Left lung (tissue), 10 donors: ENCODE measurements around the gene SLC7A6. TPM values are rescaled to one million over a fixed set of nuclear protein-coding genes. Genes with fewer than 3 reads are reported as not detected.

Experiments
- ATAC-seq: fragments of 200-7000 bp; cut with Tn5 transposase; one replicate; pipeline ENCODE4 v1.9.1; 2020; ENCODE audit warnings: moderate library complexity
- DNase-seq, 4 donors: peaks; one replicate each; pipeline ENCODE4 v3.0.0-alpha.2; 2013 to 2020
- H3K27ac ChIP-seq, 2 donors: fragments of 200-600 bp; sonication (generic) in 1 of 2; one replicate each; pipeline versions ENCODE4 v1.5.0 to v1.8.0; 2020 to 2021
- H3K27me3 ChIP-seq, 2 donors: fragments of 200-600 bp; sonication (generic) in 1 of 2; one replicate each; pipeline versions ENCODE4 v1.5.0 to v1.8.0; 2020 to 2021
- H3K36me3 ChIP-seq, 2 donors: fragments of 200-600 bp; sonication (generic) in 1 of 2; one replicate each; pipeline versions ENCODE4 v1.5.0 to v1.8.0; 2020 to 2021
- H3K4me1 ChIP-seq, 2 donors: fragments of 200-600 bp; one replicate each; pipeline ENCODE4 v1.8.0; 2021
- H3K4me3 ChIP-seq, 2 donors: fragments of 200-600 bp; sonication (generic) in 1 of 2; one replicate each; pipeline versions ENCODE4 v1.5.0 to v1.8.0; 2020 to 2021; ENCODE audit warnings: mild to moderate bottlenecking in 1 of 2
- H3K9me3 ChIP-seq, 2 donors: fragments of 200-600 bp; sonication (generic) in 1 of 2; one replicate each; pipeline versions ENCODE4 v1.5.0 to v1.8.0; 2020 to 2021
- intact Hi-C, 2 donors: fragments of 100-400 bp; cut with DNase I; formaldehyde crosslinking; loops; one replicate each; pipeline versions ENCODE4 v1.11.2 to v1.14.2; 2022
- polyA plus RNA-seq, 6 donors: library from polyadenylated mRNA; unstranded; fragments of 120-200 nt; gene quantifications; one replicate each; pipeline ENCODE4 v1.2.1, GENCODE V29; 2013; ENCODE audit not compliant: insufficient read length in 6 of 6
- total RNA-seq, 2 donors: library from RNA; stranded (reverse); fragmentation: NEBNext Ultra II Directional; extraction: Animal tissue kit (Norgen Biotek cat#: 25700); gene quantifications; one replicate each; pipeline ENCODE4 v1.2.1, GENCODE V29; 2021
- TF ChIP-seq, protein P1 (sequence below), 2 donors: fragments of 200-600 bp; sonication (generic) in 1 of 2; IDR thresholded peaks; one replicate each; pipeline versions ENCODE4 v1.5.0 to v1.8.0; 2021; ENCODE audit warnings: antibody characterized with exemption in 2 of 2
- donor health status: DM: no; HTN: yes; CAD: no.
- donor health status: DM: no; HTN: no; CAD: no.

SLC7A6 gene
- total and polyA plus RNA-seq, 8 donors = 9.6 to 55.6 (median 12.2) TPM

DNA sequence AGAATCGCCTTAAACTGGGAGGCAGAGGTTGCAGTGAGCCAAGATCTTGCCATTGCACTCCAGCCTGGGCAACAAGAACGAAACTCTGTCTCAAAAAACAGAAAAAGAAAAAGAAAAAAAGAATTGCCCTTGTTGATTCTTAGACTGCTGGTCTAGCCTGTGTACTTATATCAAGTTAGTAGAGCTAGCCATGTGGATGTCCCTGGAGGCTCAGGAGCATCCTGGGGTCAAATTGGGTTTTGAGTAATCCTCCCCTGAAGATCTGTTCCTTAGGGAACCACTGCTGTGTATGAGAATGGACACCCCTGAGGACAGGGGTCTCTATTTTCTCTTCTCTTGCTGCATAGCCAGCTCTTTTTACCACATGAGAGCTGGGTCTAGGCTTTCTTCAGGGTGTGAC lies 24.9 kb downstream of the SLC7A6 start:
- intact Hi-C loops = no loop called here
- Histone ChIP-seq H3K27ac (peak overlapping the region; percentile 10 to 56), H3K36me3 (peaks cover 0 to 53% of the 10 kb centered on the region in 2 donors), H3K4me1 (peaks cover 13 to 58% of the 10 kb centered on the region in 2 donors), H3K9me3 (no peaks in the 10 kb centered on the region), H3K4me3 (no peak overlapping the region), H3K27me3 (no peaks in the 10 kb centered on the region)
- TF ChIP-seq, protein P1, sequence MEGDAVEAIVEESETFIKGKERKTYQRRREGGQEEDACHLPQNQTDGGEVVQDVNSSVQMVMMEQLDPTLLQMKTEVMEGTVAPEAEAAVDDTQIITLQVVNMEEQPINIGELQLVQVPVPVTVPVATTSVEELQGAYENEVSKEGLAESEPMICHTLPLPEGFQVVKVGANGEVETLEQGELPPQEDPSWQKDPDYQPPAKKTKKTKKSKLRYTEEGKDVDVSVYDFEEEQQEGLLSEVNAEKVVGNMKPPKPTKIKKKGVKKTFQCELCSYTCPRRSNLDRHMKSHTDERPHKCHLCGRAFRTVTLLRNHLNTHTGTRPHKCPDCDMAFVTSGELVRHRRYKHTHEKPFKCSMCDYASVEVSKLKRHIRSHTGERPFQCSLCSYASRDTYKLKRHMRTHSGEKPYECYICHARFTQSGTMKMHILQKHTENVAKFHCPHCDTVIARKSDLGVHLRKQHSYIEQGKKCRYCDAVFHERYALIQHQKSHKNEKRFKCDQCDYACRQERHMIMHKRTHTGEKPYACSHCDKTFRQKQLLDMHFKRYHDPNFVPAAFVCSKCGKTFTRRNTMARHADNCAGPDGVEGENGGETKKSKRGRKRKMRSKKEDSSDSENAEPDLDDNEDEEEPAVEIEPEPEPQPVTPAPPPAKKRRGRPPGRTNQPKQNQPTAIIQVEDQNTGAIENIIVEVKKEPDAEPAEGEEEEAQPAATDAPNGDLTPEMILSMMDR (IDR thresholded peaks at IDR 0.05) = no peak
- ATAC-seq = no peak
- DNase-seq = no peak

DNA sequence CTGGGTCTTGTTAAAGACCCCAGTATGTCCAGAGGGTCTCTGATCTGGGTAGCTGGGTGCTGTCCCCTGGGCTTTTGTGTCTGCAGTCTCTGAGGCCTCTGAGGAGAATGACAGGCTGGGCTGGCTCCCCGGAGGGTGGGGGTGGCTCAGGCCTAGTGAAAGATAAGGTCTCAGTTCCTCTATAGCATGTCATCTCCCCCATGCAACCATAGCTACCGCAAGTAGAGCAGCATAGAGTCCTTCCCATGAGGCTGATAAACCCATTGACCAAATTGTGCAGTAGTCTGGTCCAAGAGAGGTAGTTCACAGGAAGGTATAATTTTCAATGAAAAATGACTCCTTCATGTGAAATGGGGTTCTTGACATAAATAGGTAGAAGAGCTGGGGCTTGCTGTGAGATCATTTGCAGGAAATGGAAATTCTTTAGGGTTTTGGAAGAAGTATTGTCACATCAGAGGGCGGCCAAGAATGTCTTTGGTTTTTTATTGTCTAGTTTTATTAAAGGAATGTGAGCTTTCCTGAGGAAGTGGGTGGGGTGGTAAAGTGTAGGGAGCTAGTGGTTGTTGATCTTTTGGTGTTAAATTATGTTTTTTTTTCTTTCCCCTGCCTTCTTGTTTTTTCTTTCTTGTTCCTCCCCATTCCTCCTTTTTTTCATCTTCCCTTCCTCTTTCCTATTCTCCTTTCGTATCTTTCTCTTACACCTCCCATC lies 25.4 kb downstream of the SLC7A6 start:
- H3K4me1 ChIP-seq = peaks cover 13 to 52% of the 10 kb centered on the region in 2 donors
- TF ChIP-seq, protein P1 (IDR thresholded peaks at IDR 0.05) = no peak
- intact Hi-C loops = no loop called here
- no peaks in the 10 kb centered on the region for H3K9me3 ChIP-seq
- no peaks in the 10 kb centered on the region for H3K27me3 ChIP-seq
- ATAC-seq (no peak), DNase-seq (no peak)
- peaks cover 0 to 59% of the 10 kb centered on the region in 2 donors for H3K36me3 ChIP-seq
- H3K4me3 ChIP-seq = no peak overlapping the region
- peak overlapping the region; percentile 10 to 56 for H3K27ac ChIP-seq

DNA sequence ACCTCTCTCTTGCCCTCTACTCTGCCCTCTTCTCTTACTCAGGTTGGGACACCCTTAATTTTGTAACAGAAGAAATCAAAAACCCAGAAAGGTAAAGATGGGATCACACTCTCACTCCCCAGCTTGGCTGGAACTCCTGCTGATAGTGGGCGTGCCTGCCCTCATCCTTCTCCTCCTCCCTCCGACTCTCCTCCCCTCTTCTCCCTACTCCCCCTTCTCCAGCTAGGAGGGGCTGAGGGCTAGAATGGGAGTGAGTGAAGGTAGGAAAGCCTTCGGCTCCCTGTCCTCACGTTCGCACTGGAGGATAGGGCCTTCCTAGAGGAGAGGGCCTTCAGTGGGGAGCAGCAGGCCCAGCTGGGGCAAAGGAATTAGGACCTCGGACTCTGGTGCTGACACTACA lies 26.1 kb downstream of the SLC7A6 start:
- ATAC-seq = no peak
- peak overlapping the region in 1 of 2 donors; percentile 10 for H3K27ac ChIP-seq

DNA sequence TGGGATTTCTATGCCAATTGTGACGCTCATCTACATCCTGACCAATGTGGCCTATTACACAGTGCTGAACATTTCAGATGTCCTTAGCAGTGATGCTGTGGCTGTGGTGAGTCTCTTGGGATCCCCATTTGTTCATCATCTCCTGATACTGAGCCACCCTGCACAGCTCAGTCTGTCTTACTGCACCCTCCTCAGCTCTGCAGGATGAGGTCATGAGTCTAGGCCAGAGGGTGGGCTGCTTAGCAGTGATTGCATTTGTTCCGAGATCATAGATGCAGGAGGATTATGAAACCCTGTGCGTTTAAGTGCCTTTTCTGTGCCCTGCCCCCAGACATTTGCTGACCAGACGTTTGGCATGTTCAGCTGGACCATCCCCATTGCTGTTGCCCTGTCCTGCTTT lies 26.9 kb downstream of the SLC7A6 start:
- DNase-seq (no peak), ATAC-seq (no peak)
- TF ChIP-seq, protein P1 (IDR thresholded peaks at IDR 0.05) = no peak
- H3K4me3 ChIP-seq = no peak overlapping the region
- intact Hi-C loops = no loop called here
- H3K27ac ChIP-seq = peak overlapping the region in 1 of 2 donors; percentile 10
- H3K4me1 ChIP-seq = peaks cover 13 to 38% of the 10 kb centered on the region in 2 donors
- H3K36me3 ChIP-seq = peaks cover 0 to 74% of the 10 kb centered on the region in 2 donors
- no peaks in the 10 kb centered on the region for H3K27me3 ChIP-seq
- H3K9me3 ChIP-seq = no peaks in the 10 kb centered on the region

More for the DNA sequence above, 26.1 kb downstream of the SLC7A6 start:
- Histone ChIP-seq H3K4me1 (peaks cover 13 to 46% of the 10 kb centered on the region in 2 donors), H3K36me3 (peaks cover 0 to 66% of the 10 kb centered on the region in 2 donors), H3K9me3 (no peaks in the 10 kb centered on the region), H3K27me3 (no peaks in the 10 kb centered on the region), H3K4me3 (no peak overlapping the region)
- TF ChIP-seq, protein P1 (IDR thresholded peaks at IDR 0.05) = no peak
- no peak for DNase-seq
- intact Hi-C loops = no loop called here

DNA sequence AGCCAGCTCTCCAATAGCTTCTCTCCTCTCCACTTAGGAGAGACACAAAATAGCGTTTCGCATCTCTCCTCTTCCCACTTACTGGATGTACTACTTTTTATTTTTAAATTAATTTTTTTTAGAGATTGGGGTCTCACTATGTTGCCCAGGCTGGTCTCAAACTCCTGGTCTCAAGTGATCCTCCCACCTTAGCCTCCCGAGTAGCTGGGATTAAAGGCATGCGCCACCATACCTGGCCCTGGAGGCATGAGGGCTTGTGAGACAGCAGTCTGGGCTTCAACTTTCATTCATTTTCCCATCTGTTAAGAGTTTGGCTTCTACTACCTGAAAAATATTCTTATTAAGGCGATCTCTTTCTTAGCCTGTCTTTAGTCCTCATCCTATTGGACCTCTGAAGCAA lies 28.1 kb downstream of the SLC7A6 start:
- TF ChIP-seq, protein P1 (IDR thresholded peaks at IDR 0.05) = no peak
- ATAC-seq = no peak
- Histone ChIP-seq H3K4me3 (no peak overlapping the region), H3K4me1 (peaks cover 11 to 26% of the 10 kb centered on the region in 2 donors), H3K27ac (no peak overlapping the region), H3K36me3 (peaks cover 0 to 78% of the 10 kb centered on the region in 2 donors), H3K9me3 (no peaks in the 10 kb centered on the region), H3K27me3 (no peaks in the 10 kb centered on the region)
- no peak for DNase-seq
- intact Hi-C loops = no loop called here
